Astrocyte (in vitro differentiated cells and primary cell): ENCODE measurements around the gene PIK3C3. TPM values are rescaled to one million over a fixed set of nuclear protein-coding genes. Genes with fewer than 3 reads are reported as not detected.

Experiments
- DNase-seq: peaks from one replicate; pipeline ENCODE4 v3.0.0-alpha.2; 2010; ENCODE audit warnings: low read depth
- FAIRE-seq: peaks from 2 replicates; lab custom pipeline; 2011; peaks lifted over from hg19 to GRCh38; lab: Jason Lieb, UNC
- H2AFZ ChIP-seq: 2 replicates; pipeline ENCODE4 v1.6.0; 2012; ENCODE audit warnings: low read depth, low read length, inconsistent platforms
- H3K27ac ChIP-seq: 2 replicates; pipeline ENCODE4 v1.5.1; 2011; ENCODE audit warnings: low read depth, low read length, inconsistent platforms
- H3K27me3 ChIP-seq: 2 replicates; pipeline ENCODE4 v1.6.0; 2011; ENCODE audit warnings: low read length, inconsistent platforms; ENCODE audit not compliant: insufficient read depth
- H3K36me3 ChIP-seq: 2 replicates; pipeline ENCODE4 v1.5.1; 2011; ENCODE audit warnings: low read length, inconsistent platforms; ENCODE audit not compliant: insufficient read depth
- H3K4me1 ChIP-seq: 2 replicates; pipeline ENCODE4 v1.5.1; 2011; ENCODE audit warnings: low read length, inconsistent platforms; ENCODE audit not compliant: insufficient read depth
- H3K4me2 ChIP-seq: 2 replicates; pipeline ENCODE4 v1.6.0; 2012; ENCODE audit warnings: low read length, inconsistent platforms
- H3K4me3 ChIP-seq: 2 replicates; pipeline ENCODE4 v1.5.1; 2011; ENCODE audit warnings: low read depth, mild to moderate bottlenecking, low read length, inconsistent platforms; ENCODE audit not compliant: insufficient read depth
- H3K79me2 ChIP-seq: 2 replicates; pipeline ENCODE4 v1.6.0; 2012; ENCODE audit warnings: mild to moderate bottlenecking, low read length, inconsistent platforms; ENCODE audit not compliant: insufficient read depth
- H3K9ac ChIP-seq: 2 replicates; pipeline ENCODE4 v1.6.0; 2012; ENCODE audit warnings: mild to moderate bottlenecking, low read length, inconsistent platforms
- H3K9me3 ChIP-seq: 2 replicates; pipeline ENCODE4 v1.5.1; 2012; ENCODE audit warnings: low read depth, mild to moderate bottlenecking, low read length, inconsistent platforms; ENCODE audit not compliant: insufficient read depth
- H4K20me1 ChIP-seq: 2 replicates; pipeline ENCODE4 v1.6.0; 2012; ENCODE audit warnings: low read length, inconsistent platforms; ENCODE audit not compliant: insufficient read depth
- H3K27ac Mint-ChIP-seq: one replicate; pipeline ENCODE4 v1.8.0; 2021; ENCODE audit warnings: mild to moderate bottlenecking, mixed read lengths; ENCODE audit not compliant: unreplicated experiment
- H3K27me3 Mint-ChIP-seq: one replicate; pipeline ENCODE4 v1.8.0; 2021; ENCODE audit warnings: low read depth, mixed read lengths; ENCODE audit not compliant: unreplicated experiment
- H3K36me3 Mint-ChIP-seq: one replicate; pipeline ENCODE4 v1.8.0; 2021; ENCODE audit warnings: low read depth, mixed read lengths; ENCODE audit not compliant: unreplicated experiment
- H3K4me1 Mint-ChIP-seq: one replicate; pipeline ENCODE4 v1.8.0; 2021; ENCODE audit warnings: low read depth, mixed read lengths; ENCODE audit not compliant: unreplicated experiment
- H3K4me3 Mint-ChIP-seq: one replicate; pipeline ENCODE4 v1.8.0; 2021; ENCODE audit warnings: mild to moderate bottlenecking, moderate library complexity, mixed read lengths; ENCODE audit not compliant: unreplicated experiment
- H3K9me3 Mint-ChIP-seq: one replicate; pipeline ENCODE4 v1.8.0; 2021; ENCODE audit warnings: mild to moderate bottlenecking, mixed read lengths; ENCODE audit not compliant: unreplicated experiment
- CTCF ChIP-seq: IDR thresholded peaks from 2 replicates; pipeline ENCODE4 v1.5.1; 2011; ENCODE audit warnings: low read depth, mild to moderate bottlenecking, inconsistent platforms, low read length, moderate library complexity; ENCODE audit not compliant: insufficient read depth
- EZH2 ChIP-seq: IDR thresholded peaks from 2 replicates; pipeline ENCODE4 v1.6.1; 2012; ENCODE audit warnings: mild to moderate bottlenecking, low read length, inconsistent platforms; ENCODE audit not compliant: insufficient read depth
- total RNA-seq: library from RNA; stranded (reverse); gene quantifications from 2 replicates; pipeline ENCODE4 v1.2.1, GENCODE V29; 2021

The PIK3C3 gene
- total RNA-seq, 1 donor from 2014 or later = 106 TPM

- H3K4me1 Mint-ChIP-seq = no peaks in the 10 kb centered on the region
These were observed 75.7 kb downstream of the PIK3C3 start for GRCh38 chr18:42030586-42031182.

GRCh38 chr18:42032447-42032846 lies 77.4 kb downstream of the PIK3C3 start:
- FAIRE-seq = no peak

More at GRCh38 chr18:42030586-42031182, 75.7 kb downstream of the PIK3C3 start:
- Histone ChIP-seq H3K27me3 (no peaks in the 10 kb centered on the region), H4K20me1 (no peaks in the 10 kb centered on the region), H3K4me1 (no peaks in the 10 kb centered on the region), H3K9me3 (no peaks in the 10 kb centered on the region), H3K9ac (no peak overlapping the region), H3K4me2 (no peak overlapping the region), H3K79me2 (no peaks in the 10 kb centered on the region), H2AFZ (no peak overlapping the region), H3K27ac (no peak overlapping the region), H3K4me3 (no peak overlapping the region), H3K36me3 (peaks cover 21% of the 10 kb centered on the region)
- Mint-ChIP-seq H3K27me3 (no peaks in the 10 kb centered on the region), H3K4me3 (no peak overlapping the region), H3K9me3 (no peaks in the 10 kb centered on the region), H3K36me3 (peaks cover 7% of the 10 kb centered on the region), H3K27ac (no peak overlapping the region)
- no peak for FAIRE-seq
- TF ChIP-seq CTCF (peak; percentile 62), EZH2 (no peak)
- DNase-seq = peak; percentile 7

More at GRCh38 chr18:42032447-42032846, 77.4 kb downstream of the PIK3C3 start:
- TF ChIP-seq EZH2 = no peak
- TF ChIP-seq CTCF = no peak
- Mint-ChIP-seq H3K36me3 (peaks cover 7% of the 10 kb centered on the region), H3K27ac (no peak overlapping the region), H3K27me3 (no peaks in the 10 kb centered on the region), H3K4me1 (peaks cover 5% of the 10 kb centered on the region), H3K4me3 (no peak overlapping the region), H3K9me3 (no peaks in the 10 kb centered on the region)
- no peaks in the 10 kb centered on the region for H3K4me1 ChIP-seq
- no peaks in the 10 kb centered on the region for H3K79me2 ChIP-seq
- H2AFZ ChIP-seq = no peak overlapping the region
- H3K27me3 ChIP-seq = no peaks in the 10 kb centered on the region
- no peak for DNase-seq
- no peak overlapping the region for H3K4me2 ChIP-seq
- H3K9me3 ChIP-seq = no peaks in the 10 kb centered on the region
- H4K20me1 ChIP-seq = no peaks in the 10 kb centered on the region
- H3K36me3 ChIP-seq = peaks cover 24% of the 10 kb centered on the region
- H3K27ac ChIP-seq = no peak overlapping the region
- no peak overlapping the region for H3K9ac ChIP-seq
- H3K4me3 ChIP-seq = no peak overlapping the region
